Fibroblast of lung (primary cell): Measurements from ENCODE around the gene SLC45A2.

Source experiments
- EZH2 ChIP-seq: IDR thresholded peaks from 2 replicates; pipeline ENCODE4 v1.5.1; 2012; ENCODE audit warnings: low read length, control low read depth, mild to moderate bottlenecking; ENCODE audit errors: missing control alignments
- TF ChIP-seq, protein P1 (sequence below), 2 donors: IDR thresholded peaks in 1 of 2; conservative IDR thresholded peaks in 1 of 2; 1 replicate in 1 of 2; 2 replicates in 1 of 2; pipeline ENCODE4 v1.5.1; 2011 to 2012; ENCODE audit warnings: low read length in 2 of 2, control low read depth in 1 of 2, inconsistent platforms in 1 of 2, low read depth in 1 of 2, mild to moderate bottlenecking in 1 of 2

DNA sequence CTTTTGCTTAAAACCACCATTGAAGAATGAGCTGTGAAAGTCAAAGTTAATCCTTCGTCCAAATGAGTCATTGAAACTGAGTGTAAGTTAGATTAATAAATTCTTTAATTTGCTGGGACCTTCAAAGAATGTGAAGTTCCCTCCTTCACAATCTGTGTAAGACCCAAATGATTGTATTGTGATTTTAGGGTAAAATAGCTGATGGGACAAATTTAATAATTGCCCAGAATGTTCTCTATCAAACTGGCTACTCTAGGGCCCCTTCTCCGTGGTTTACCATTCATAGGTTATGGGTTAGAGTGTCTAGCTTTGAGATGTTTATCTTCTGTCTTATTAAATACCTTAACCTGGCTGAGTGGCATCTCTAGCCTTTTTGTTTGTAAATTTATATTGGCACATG is 46.6 kb upstream of the SLC45A2 start:
- TF ChIP-seq, protein P1, sequence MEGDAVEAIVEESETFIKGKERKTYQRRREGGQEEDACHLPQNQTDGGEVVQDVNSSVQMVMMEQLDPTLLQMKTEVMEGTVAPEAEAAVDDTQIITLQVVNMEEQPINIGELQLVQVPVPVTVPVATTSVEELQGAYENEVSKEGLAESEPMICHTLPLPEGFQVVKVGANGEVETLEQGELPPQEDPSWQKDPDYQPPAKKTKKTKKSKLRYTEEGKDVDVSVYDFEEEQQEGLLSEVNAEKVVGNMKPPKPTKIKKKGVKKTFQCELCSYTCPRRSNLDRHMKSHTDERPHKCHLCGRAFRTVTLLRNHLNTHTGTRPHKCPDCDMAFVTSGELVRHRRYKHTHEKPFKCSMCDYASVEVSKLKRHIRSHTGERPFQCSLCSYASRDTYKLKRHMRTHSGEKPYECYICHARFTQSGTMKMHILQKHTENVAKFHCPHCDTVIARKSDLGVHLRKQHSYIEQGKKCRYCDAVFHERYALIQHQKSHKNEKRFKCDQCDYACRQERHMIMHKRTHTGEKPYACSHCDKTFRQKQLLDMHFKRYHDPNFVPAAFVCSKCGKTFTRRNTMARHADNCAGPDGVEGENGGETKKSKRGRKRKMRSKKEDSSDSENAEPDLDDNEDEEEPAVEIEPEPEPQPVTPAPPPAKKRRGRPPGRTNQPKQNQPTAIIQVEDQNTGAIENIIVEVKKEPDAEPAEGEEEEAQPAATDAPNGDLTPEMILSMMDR (conservative IDR thresholded peaks at IDR 0.05 in 1 of 2, IDR thresholded peaks at IDR 0.05 in 1 of 2; ENCODE audit: low read depth in 1 of 2, low read length in 2 of 2) = no peak
- no peak for TF ChIP-seq EZH2
